Right lobe of liver (tissue), 6 donors: Measurements from ENCODE around the gene KRTAP10-1. TPM values are rescaled to one million over a fixed set of nuclear protein-coding genes. Genes with fewer than 3 reads are reported as not detected.
A peak's percentile ranks its signal among the peaks of the same experiment; 100 is the strongest.
"Not testable (repeated sequence)": the region's sequence is repeated elsewhere in the genome, so short reads cannot be mapped to it uniquely, and the experiment has no call there.

Experiments
- ATAC-seq, 4 donors: fragments of 200-7000 bp; cut with Tn5 transposase; one replicate each; pipeline ENCODE4 v1.9.1; 2020; ENCODE audit warnings: mild to moderate bottlenecking in 4 of 4, moderate library complexity in 4 of 4
- DNase-seq, 3 donors: peaks; one replicate each; pipeline ENCODE4 v3.0.0-alpha.2; 2020
- H3K27ac ChIP-seq, 3 donors: fragments of 200-600 bp; one replicate each; pipeline ENCODE4 v1.8.0; 2022
- H3K27me3 ChIP-seq, 2 donors: fragments of 200-600 bp; one replicate each; pipeline ENCODE4 v1.8.0; 2022
- H3K36me3 ChIP-seq, 4 donors: fragments of 200-600 bp; sonication (generic) in 1 of 4; one replicate each; pipeline versions ENCODE4 v1.5.1 to v1.8.0; 2017 to 2022; ENCODE audit warnings: control low read depth in 1 of 4
- H3K4me1 ChIP-seq, 4 donors: fragments of 200-600 bp; sonication (generic) in 1 of 4; one replicate each; pipeline versions ENCODE4 v1.5.1 to v1.8.0; 2017 to 2022; ENCODE audit warnings: control low read depth in 1 of 4
- H3K4me3 ChIP-seq, 3 donors: fragments of 200-600 bp; one replicate each; pipeline ENCODE4 v1.8.0; 2022
- H3K9me3 ChIP-seq, 4 donors: fragments of 200-600 bp; sonication (generic) in 1 of 4; one replicate each; pipeline versions ENCODE4 v1.5.1 to v1.8.0; 2017 to 2022; ENCODE audit warnings: control low read depth in 1 of 4
- CTCF ChIP-seq, 4 donors: fragments of 200-600 bp in 3 of 4; fragments of 450-650 bp in 1 of 4; IDR thresholded peaks; one replicate each; pipeline versions ENCODE4 v1.5.1 to v1.8.0; 2016 to 2022; ENCODE audit warnings: antibody characterized with exemption in 4 of 4, mild to moderate bottlenecking in 2 of 4
- POLR2A ChIP-seq: fragments of 450-650 bp; IDR thresholded peaks from one replicate; pipeline ENCODE4 v1.6.1; 2017; ENCODE audit warnings: antibody characterized with exemption, mild to moderate bottlenecking
- WGBS: methylation state at CpG from one replicate; pipeline ENCODE4 v1.1.6; 2018; ENCODE audit warnings: low coverage, low lambda C conversion rate; ENCODE audit not compliant: insufficient coverage; ENCODE audit errors: missing lambda C conversion rate; 5-methylcytosine and 5-hydroxymethylcytosine counted together
- intact Hi-C, 2 donors: fragments of 100-400 bp; cut with DNase I; formaldehyde crosslinking; loops; one replicate each; pipeline versions ENCODE4 v1.11.2 to v1.14.1; 2022
- total RNA-seq, 6 experiments: library from RNA; depleted of rRNA in 2 of 6; stranded (reverse); fragments of >200 nt in 2 of 6; fragmentation: NEBNext Ultra II Directional in 3 of 6; extraction: Animal tissue kit (Norgen Biotek cat#: 25700) in 3 of 6; gene quantifications; one replicate each; pipeline versions ENCODE4 v1.1.0 to v1.2.4, GENCODE V29; 2016 to 2023
- donor health status: DM: no; HTN: yes; CAD: no.
- donor health status: DM: no; HTN: no; CAD: no.
- donor health status: DM: no; HTN: no; CAD: no.
- donor health status: DM: no; HTN: yes; CAD: no.
- donor health status: DM: no; HTN: yes; CAD: no.

KRTAP10-1 gene
- total RNA-seq, 6 experiments from 2014 or later = not detected

GRCh38 chr21:44552681-44553080 is 12.7 kb upstream of the KRTAP10-1 start:
- TF ChIP-seq CTCF (IDR thresholded peaks at IDR 0.05) = no peak
- no peak for TF ChIP-seq POLR2A
- Histone ChIP-seq H3K4me3 (no peak overlapping the region), H3K27ac (no peak overlapping the region), H3K9me3 (no peaks in the 10 kb centered on the region), H3K4me1 (no peaks in the 10 kb centered on the region), H3K27me3 (no peaks in the 10 kb centered on the region), H3K36me3 (no peaks in the 10 kb centered on the region)
- 72% methylated on average over 2 of the region's 13 CpGs for WGBS
- ATAC-seq (no peak), DNase-seq (no peak)
- intact Hi-C loops = no loop called here

- DNase-seq = no peak
- no peak for ATAC-seq
- H3K27ac ChIP-seq = no peak overlapping the region
- TF ChIP-seq CTCF (IDR thresholded peaks at IDR 0.05) = no peak
- no peak for TF ChIP-seq POLR2A
- intact Hi-C loops = no loop called here
- no peak overlapping the region for H3K4me3 ChIP-seq
- no peaks in the 10 kb centered on the region for H3K4me1 ChIP-seq
- no peaks in the 10 kb centered on the region for H3K9me3 ChIP-seq
- WGBS = no CpG with 5 or more reads among the region's 6 CpGs
- no peaks in the 10 kb centered on the region for H3K27me3 ChIP-seq
- no peaks in the 10 kb centered on the region for H3K36me3 ChIP-seq
Observed at GRCh38 chr21:44552136-44552535, 12.1 kb upstream of the KRTAP10-1 start.

- no peaks in the 10 kb centered on the region for H3K27me3 ChIP-seq
- no peak for DNase-seq
- no CpG with 5 or more reads among the region's 17 CpGs for WGBS
Observed at GRCh38 chr21:44551340-44551961, 11.5 kb upstream of the KRTAP10-1 start, which contains the start of gene KRTAP10-2. Gene KRTAP10-2 (minus strand): TSS chr21:44551505. CDS start chr21:44551458, 47 bp downstream.

GRCh38 chr21:44550807-44551206 is 10.8 kb upstream of the KRTAP10-1 start:
- 47% methylated on average over 2 of the region's 10 CpGs for WGBS
- Histone ChIP-seq H3K36me3 (no peaks in the 10 kb centered on the region), H3K27me3 (no peaks in the 10 kb centered on the region), H3K27ac (no peak overlapping the region), H3K4me3 (no peak overlapping the region), H3K9me3 (no peaks in the 10 kb centered on the region), H3K4me1 (no peaks in the 10 kb centered on the region)
- intact Hi-C loops = no loop called here
- DNase-seq (no peak), ATAC-seq (no peak)
- TF ChIP-seq POLR2A (no peak), CTCF (IDR thresholded peaks at IDR 0.05) (no peak)

More at GRCh38 chr21:44551340-44551961, 11.5 kb upstream of the KRTAP10-1 start, which contains the start of gene KRTAP10-2:
- H3K4me1 ChIP-seq = no peaks in the 10 kb centered on the region
- peak in 1 of 4 donors; percentile 6 for ATAC-seq
- H3K4me3 ChIP-seq = no peak within 1 kb of the TSS
- no peak within 1 kb of the TSS for H3K27ac ChIP-seq
- H3K36me3 ChIP-seq = no peaks in the 10 kb centered on the region
- intact Hi-C loops = no loop called here
- no peaks in the 10 kb centered on the region for H3K9me3 ChIP-seq
- TF ChIP-seq POLR2A = no peak
- no peak for TF ChIP-seq CTCF (IDR thresholded peaks at IDR 0.05)

- H3K27me3 ChIP-seq, DNase-seq, H3K4me1 ChIP-seq, intact Hi-C loops, H3K4me3 ChIP-seq, H3K27ac ChIP-seq, H3K9me3 ChIP-seq, H3K36me3 ChIP-seq: not testable (repeated sequence)
- ATAC-seq = peak in 1 of 4 donors; percentile 26
- no CpG with 5 or more reads among the region's 17 CpGs for WGBS
Observed at GRCh38 chr21:44550285-44550684, 10.3 kb upstream of the KRTAP10-1 start.
